OCI-LY7 (cell line): ENCODE measurements around the gene CMA1. TPM values are rescaled to one million over a fixed set of nuclear protein-coding genes. Genes with fewer than 3 reads are reported as not detected.
"Not testable (repeated sequence)": the region's sequence is repeated elsewhere in the genome, so short reads cannot be mapped to it uniquely, and the experiment has no call there.

ENCODE experiments used
- BruUV-seq: library from RNA; stranded (reverse); fragments of 400-500 nt; replicated peaks from 2 replicates; lab custom pipeline; 2021; lab: Mats Ljungman, UMichigan
- CTCF ChIA-PET: fragments of 300-600 bp; sonication (Branson Sonifier 250); formaldehyde crosslinking; loops from one replicate; lab custom pipeline; 2022; ENCODE audit warnings: antibody characterized with exemption; ENCODE audit not compliant: unreplicated experiment; lab: Charles Lee
- POLR2A ChIA-PET: fragments of 300-600 bp; sonication (Branson Sonifier 250); formaldehyde crosslinking; loops from one replicate; lab custom pipeline; 2022; ENCODE audit warnings: antibody characterized with exemption; lab: Charles Lee
- DNase-seq: peaks from one replicate; pipeline ENCODE4 v3.0.0-alpha.2; 2015; ENCODE audit warnings: low spot score
- H2AFZ ChIP-seq: fragments of 200-600 bp; sonication (generic), shearing (Covaris generic); 2 replicates; pipeline ENCODE4 v1.6.1; 2014; ENCODE audit warnings: mild to moderate bottlenecking, antibody characterized with exemption, low read length, moderate library complexity
- H3K27ac ChIP-seq: fragments of 200-600 bp; sonication (generic); 2 replicates; pipeline ENCODE4 v1.5.1; 2014; ENCODE audit warnings: mixed run types, low read depth, mild to moderate bottlenecking, moderate library complexity, low read length, inconsistent platforms; ENCODE audit not compliant: poor library complexity, severe bottlenecking
- H3K36me3 ChIP-seq: fragments of 200-600 bp; sonication (generic); 2 replicates; pipeline ENCODE4 v1.6.1; 2014; ENCODE audit warnings: mild to moderate bottlenecking, antibody characterized with exemption, low read length, moderate library complexity, mixed read lengths; ENCODE audit not compliant: insufficient read depth
- H3K4me1 ChIP-seq: fragments of 200-600 bp; sonication (generic); 2 replicates; pipeline ENCODE4 v1.5.1; 2014; ENCODE audit warnings: mild to moderate bottlenecking, low read length; ENCODE audit not compliant: insufficient read depth, poor library complexity, severe bottlenecking
- H3K4me2 ChIP-seq: fragments of 200-600 bp; sonication (generic); 2 replicates; pipeline ENCODE4 v1.6.1; 2014; ENCODE audit warnings: mild to moderate bottlenecking, low read length
- H3K4me3 ChIP-seq: fragments of 200-600 bp; sonication (generic); 2 replicates; pipeline ENCODE4 v1.5.1; 2014; ENCODE audit warnings: mild to moderate bottlenecking, low read depth, low read length; ENCODE audit not compliant: poor library complexity, severe bottlenecking
- H3K79me2 ChIP-seq: fragments of 200-600 bp; sonication (generic); 2 replicates; pipeline ENCODE4 v1.6.1; 2016; ENCODE audit warnings: low read depth, mild to moderate bottlenecking, low read length, moderate library complexity, mixed read lengths; ENCODE audit not compliant: insufficient read depth
- H3K9me2 ChIP-seq: fragments of 200-600 bp; sonication (generic); 2 replicates; pipeline ENCODE4 v1.6.1; 2016; ENCODE audit warnings: mild to moderate bottlenecking, low read length, mixed read lengths; ENCODE audit not compliant: insufficient read depth
- H3K9me3 ChIP-seq: fragments of 200-600 bp; sonication (generic); 2 replicates; pipeline ENCODE4 v1.6.1; 2014; ENCODE audit warnings: mild to moderate bottlenecking, mixed run types, low read length, mixed read lengths
- H4K20me1 ChIP-seq: fragments of 200-600 bp; sonication (generic); 2 replicates; pipeline ENCODE4 v1.6.1; 2014; ENCODE audit warnings: mild to moderate bottlenecking, antibody characterized with exemption, low read length, moderate library complexity, mixed read lengths; ENCODE audit not compliant: insufficient read depth
- CTCF ChIP-seq: fragments of 200-600 bp; sonication (generic); conservative IDR thresholded peaks from 2 replicates; pipeline ENCODE4 v1.5.1; 2014; ENCODE audit warnings: mild to moderate bottlenecking, antibody characterized with exemption, low read length, moderate library complexity, mixed read lengths
- EZH2phosphoT487 ChIP-seq: fragments of 200-600 bp; sonication (generic); IDR thresholded peaks from 2 replicates; pipeline ENCODE4 v1.6.1; 2018; ENCODE audit warnings: low read depth, borderline replicate concordance, mild to moderate bottlenecking, mixed run types, antibody characterized with exemption, low read length, moderate library complexity, mixed read lengths
- intact Hi-C: fragments of 100-400 bp; cut with micrococcal nuclease; formaldehyde crosslinking; loops from one replicate; pipeline ENCODE4 v1.10.0; 2022; ENCODE audit not compliant: unreplicated experiment
- total RNA-seq, 2 experiments: library from RNA; depleted of rRNA in 1 of 2; stranded (reverse); fragments of >200 nt in 1 of 2; shearing (Covaris generic) in 1 of 2; gene quantifications; 2 replicates each; pipeline ENCODE4 v1.2.3, GENCODE V29; 2014 to 2022

CMA1 gene
- total RNA-seq, 2 experiments from 2014 or later: not detected

DNA sequence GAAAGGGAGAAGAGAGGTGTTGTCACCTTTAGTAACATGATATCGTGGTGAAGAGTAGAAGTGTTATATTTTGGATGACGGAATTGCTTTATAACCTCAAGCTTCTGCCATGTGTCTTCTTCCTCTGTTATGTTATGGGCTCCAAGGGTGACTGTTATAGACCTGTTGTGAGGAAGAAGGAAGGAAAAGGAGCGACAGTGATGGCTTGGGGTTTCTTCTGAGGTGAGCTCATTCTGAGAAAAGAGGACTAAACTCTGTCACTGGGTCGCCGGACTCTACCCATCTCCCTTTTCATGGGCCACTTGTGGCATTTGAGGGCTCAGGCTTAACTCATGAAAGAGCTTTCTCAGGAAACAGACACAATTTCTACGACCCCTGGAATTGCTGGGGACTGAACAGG lies 1.6 kb downstream of the CMA1 start:
- intact Hi-C loops: no loop called here
- Histone ChIP-seq H3K4me2 (no peak overlapping the region), H3K9me3 (no peaks in the 10 kb centered on the region), H4K20me1 (no peaks in the 10 kb centered on the region), H3K4me3 (no peak overlapping the region), H3K79me2 (no peaks in the 10 kb centered on the region), H2AFZ (no peak overlapping the region), H3K36me3 (no peaks in the 10 kb centered on the region), H3K27ac (no peak overlapping the region), H3K4me1 (no peaks in the 10 kb centered on the region), H3K9me2 (no peaks in the 10 kb centered on the region)
- DNase-seq: no peak
- no TSS peak for BruUV-seq
- ChIA-PET CTCF (no interaction called here), POLR2A (interaction anchor here (1.2 kb wide), 1 partner anchor 93 kb away, joined by 3 read pairs; no protein-coding TSS in a partner anchor)
- TF ChIP-seq CTCF: no peak
- TF ChIP-seq EZH2phosphoT487: no peak

- TF ChIP-seq EZH2phosphoT487 (no peak), CTCF (no peak)
- ChIA-PET CTCF (no interaction called here), POLR2A (no interaction called here)
- Histone ChIP-seq H3K36me3 (no peaks in the 10 kb centered on the region), H3K9me2 (no peaks in the 10 kb centered on the region), H3K9me3 (no peaks in the 10 kb centered on the region), H3K79me2 (no peaks in the 10 kb centered on the region), H4K20me1 (no peaks in the 10 kb centered on the region), H3K27ac (no peak overlapping the region), H3K4me1 (no peaks in the 10 kb centered on the region), H2AFZ (no peak overlapping the region), H3K4me3 (no peak overlapping the region), H3K4me2 (no peak overlapping the region)
- intact Hi-C loops: no loop called here
- no peak for DNase-seq
- BruUV-seq: no TSS peak
These were observed 3.6 kb downstream of the CMA1 start for GRCh38 chr14:24504425-24504950.

DNA sequence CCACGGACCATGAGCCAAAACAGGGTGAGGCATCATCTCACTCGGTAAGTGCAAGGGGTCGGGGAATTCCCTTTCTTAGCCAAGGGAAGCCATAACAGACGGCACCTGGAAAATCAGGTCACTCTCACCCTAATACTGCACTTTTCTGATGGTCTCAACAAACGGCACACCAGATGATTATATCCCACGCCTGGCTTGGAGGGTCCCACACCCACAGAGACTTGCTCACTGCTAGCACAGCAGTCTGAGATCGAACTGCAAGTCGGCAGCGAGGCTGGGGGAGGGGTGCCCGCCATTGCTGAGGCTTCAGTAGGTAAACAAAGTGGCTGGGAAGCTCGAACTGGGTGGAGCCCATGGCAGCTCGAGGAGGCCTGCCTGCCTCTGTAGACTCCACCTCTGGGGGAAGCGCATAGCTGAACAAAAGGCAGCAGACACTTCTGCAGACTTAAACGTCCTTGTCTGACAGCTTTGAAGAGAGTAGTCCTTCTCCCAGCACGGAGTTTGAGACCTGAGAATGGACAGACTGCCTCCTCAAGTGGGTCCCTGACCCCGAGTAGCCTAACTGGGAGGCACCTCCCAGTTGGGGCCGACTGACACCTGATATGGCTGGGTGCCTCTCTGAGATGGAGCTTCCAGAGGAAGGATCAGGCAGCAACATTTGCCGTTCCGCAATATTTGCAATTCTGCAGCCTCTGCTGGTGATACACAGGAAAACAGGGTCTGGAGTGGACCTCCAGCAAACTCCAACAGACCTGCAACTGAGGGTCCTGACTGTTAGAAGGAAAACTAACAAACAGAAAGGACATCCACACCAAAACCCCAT lies 16.3 kb downstream of the CMA1 start:
- DNase-seq, CTCF ChIA-PET: not testable (repeated sequence)

More for the DNA sequence above, 16.3 kb downstream of the CMA1 start:
- H3K4me2 ChIP-seq, H3K9me2 ChIP-seq, H2AFZ ChIP-seq, H3K4me3 ChIP-seq, H3K4me1 ChIP-seq, BruUV-seq, H3K27ac ChIP-seq, H3K9me3 ChIP-seq, H3K36me3 ChIP-seq, POLR2A ChIA-PET, intact Hi-C loops, H3K79me2 ChIP-seq, H4K20me1 ChIP-seq: not testable (repeated sequence)
